GM03348 (cell line): Measurements from ENCODE around the gene PCBD2.
A peak's percentile ranks its signal among the peaks of the same experiment; 100 is the strongest.

Source experiments
- DNase-seq: peaks from one replicate; pipeline ENCODE4 v3.0.0; 2012; ENCODE audit warnings: low spot score

Gene PCBD2

GRCh38 chr5:135007749-135008363 lies 102.9 kb downstream of the PCBD2 start:
- DNase-seq, result peak; percentile 1

- DNase-seq, result no peak
These were observed 103.6 kb downstream of the PCBD2 start for GRCh38 chr5:135008556-135008955.

- DNase-seq, result no peak
These were observed 104.2 kb downstream of the PCBD2 start for GRCh38 chr5:135008981-135009735.

- DNase-seq, result no peak
These were observed 105.0 kb downstream of the PCBD2 start for GRCh38 chr5:135009736-135010501.

- no peak for DNase-seq
These were observed 105.8 kb downstream of the PCBD2 start for GRCh38 chr5:135010502-135011354.

GRCh38 chr5:135011355-135012032 lies 106.6 kb downstream of the PCBD2 start:
- no peak for DNase-seq

GRCh38 chr5:135012033-135012588 lies 107.2 kb downstream of the PCBD2 start:
- DNase-seq, result no peak
